ENCODE results near the gene KHDRBS1. TPM values are rescaled to one million over a fixed set of nuclear protein-coding genes. Genes with fewer than 3 reads are reported as not detected.

Gene KHDRBS1
- total and polyA plus RNA-seq, 2 of the 13 experiments (the other 11 are each of a cell fraction or from before 2014, with no cell fraction given) = 25.1 to 39.0 TPM

DNA sequence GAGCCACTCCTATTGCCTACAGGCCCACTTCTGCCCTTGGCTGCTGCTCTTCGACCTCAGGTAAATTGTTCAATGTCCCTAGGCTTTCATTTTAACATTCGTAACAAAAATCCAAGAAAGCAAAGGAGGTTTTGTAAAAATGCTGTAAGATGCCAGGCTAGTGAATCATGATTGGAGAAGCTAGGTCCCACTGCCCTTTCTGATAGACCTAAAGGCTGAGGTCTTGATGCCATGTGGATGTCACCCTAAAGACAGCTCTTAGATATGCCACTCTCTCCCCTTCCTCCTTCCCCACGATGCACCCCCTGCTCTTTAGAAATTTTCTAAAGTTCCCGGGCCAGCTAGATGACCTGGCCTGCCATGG lies 49.2 kb downstream of the KHDRBS1 start (continued):
- TF ChIP-seq, protein P1, sequence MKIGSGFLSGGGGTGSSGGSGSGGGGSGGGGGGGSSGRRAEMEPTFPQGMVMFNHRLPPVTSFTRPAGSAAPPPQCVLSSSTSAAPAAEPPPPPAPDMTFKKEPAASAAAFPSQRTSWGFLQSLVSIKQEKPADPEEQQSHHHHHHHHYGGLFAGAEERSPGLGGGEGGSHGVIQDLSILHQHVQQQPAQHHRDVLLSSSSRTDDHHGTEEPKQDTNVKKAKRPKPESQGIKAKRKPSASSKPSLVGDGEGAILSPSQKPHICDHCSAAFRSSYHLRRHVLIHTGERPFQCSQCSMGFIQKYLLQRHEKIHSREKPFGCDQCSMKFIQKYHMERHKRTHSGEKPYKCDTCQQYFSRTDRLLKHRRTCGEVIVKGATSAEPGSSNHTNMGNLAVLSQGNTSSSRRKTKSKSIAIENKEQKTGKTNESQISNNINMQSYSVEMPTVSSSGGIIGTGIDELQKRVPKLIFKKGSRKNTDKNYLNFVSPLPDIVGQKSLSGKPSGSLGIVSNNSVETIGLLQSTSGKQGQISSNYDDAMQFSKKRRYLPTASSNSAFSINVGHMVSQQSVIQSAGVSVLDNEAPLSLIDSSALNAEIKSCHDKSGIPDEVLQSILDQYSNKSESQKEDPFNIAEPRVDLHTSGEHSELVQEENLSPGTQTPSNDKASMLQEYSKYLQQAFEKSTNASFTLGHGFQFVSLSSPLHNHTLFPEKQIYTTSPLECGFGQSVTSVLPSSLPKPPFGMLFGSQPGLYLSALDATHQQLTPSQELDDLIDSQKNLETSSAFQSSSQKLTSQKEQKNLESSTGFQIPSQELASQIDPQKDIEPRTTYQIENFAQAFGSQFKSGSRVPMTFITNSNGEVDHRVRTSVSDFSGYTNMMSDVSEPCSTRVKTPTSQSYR (CRISPR knock-in tag; IDR thresholded peaks at IDR 0.05; ENCODE audit: borderline replicate concordance) = no peak
- TF ChIP-seq, protein P2, sequence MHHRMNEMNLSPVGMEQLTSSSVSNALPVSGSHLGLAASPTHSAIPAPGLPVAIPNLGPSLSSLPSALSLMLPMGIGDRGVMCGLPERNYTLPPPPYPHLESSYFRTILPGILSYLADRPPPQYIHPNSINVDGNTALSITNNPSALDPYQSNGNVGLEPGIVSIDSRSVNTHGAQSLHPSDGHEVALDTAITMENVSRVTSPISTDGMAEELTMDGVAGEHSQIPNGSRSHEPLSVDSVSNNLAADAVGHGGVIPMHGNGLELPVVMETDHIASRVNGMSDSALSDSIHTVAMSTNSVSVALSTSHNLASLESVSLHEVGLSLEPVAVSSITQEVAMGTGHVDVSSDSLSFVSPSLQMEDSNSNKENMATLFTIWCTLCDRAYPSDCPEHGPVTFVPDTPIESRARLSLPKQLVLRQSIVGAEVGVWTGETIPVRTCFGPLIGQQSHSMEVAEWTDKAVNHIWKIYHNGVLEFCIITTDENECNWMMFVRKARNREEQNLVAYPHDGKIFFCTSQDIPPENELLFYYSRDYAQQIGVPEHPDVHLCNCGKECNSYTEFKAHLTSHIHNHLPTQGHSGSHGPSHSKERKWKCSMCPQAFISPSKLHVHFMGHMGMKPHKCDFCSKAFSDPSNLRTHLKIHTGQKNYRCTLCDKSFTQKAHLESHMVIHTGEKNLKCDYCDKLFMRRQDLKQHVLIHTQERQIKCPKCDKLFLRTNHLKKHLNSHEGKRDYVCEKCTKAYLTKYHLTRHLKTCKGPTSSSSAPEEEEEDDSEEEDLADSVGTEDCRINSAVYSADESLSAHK (CRISPR knock-in tag; IDR thresholded peaks at IDR 0.05; ENCODE audit: borderline replicate concordance) = no peak
- TF ChIP-seq ISX (CRISPR knock-in tag; conservative IDR thresholded peaks at IDR 0.05) = no peak

DNA sequence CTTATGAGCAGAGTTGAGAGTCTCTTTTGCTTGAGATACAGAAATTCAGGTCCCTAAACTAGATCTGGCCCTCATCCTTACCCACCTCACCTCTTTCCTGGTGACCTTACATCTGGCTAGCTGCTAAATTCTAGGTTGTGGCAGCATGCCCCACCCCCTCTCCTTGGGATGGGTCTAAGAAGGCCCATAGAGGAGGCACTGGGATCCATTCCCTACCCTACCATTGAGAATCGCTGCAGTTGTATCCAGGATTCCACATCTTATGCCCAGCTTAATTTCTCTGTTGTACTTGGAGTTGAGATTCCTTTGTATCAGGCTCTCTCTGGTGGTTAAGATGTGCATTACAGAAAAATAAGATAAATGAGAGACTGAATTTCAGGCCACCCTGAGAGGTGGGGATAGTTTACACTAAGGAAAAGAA lies 49.6 kb downstream of the KHDRBS1 start:
- Histone ChIP-seq H3K36me3 (replicated peaks in 1 of 2; ENCODE audit: control insufficient read depth in 1 of 2, insufficient read depth in 2 of 2, low read length in 2 of 2) (peaks cover 7 to 32% of the 10 kb centered on the region in 2 experiments), H3K4me3 (replicated peaks in 1 of 3; ENCODE audit: insufficient read depth in 1 of 3, low read depth in 2 of 3, low read length in 3 of 3) (no peak overlapping the region), H3K4me1 (ENCODE audit: insufficient read depth, low read length) (peaks cover 13% of the 10 kb centered on the region), H3K4me2 (ENCODE audit: low read depth, low read length) (no peak overlapping the region), H3K79me2 (ENCODE audit: insufficient read depth, low read length) (no peaks in the 10 kb centered on the region), H4K20me1 (ENCODE audit: insufficient read depth, low read length) (no peaks in the 10 kb centered on the region), H3K27me3 (ENCODE audit: control insufficient read depth in 1 of 2, insufficient read depth in 2 of 2, low read length in 2 of 2) (no peaks in the 10 kb centered on the region), H3K9ac (ENCODE audit: insufficient read depth, low read depth, low read length) (no peak overlapping the region), H3K9me3 (ENCODE audit: low read length) (no peaks in the 10 kb centered on the region), H2AFZ (ENCODE audit: low read length) (no peak overlapping the region), H3K27ac (ENCODE audit: extremely low read length, insufficient read depth, low read length) (no peak overlapping the region)
- in situ Hi-C loops (cut with HindIII; ENCODE audit: extremely low pct_ligation_motif_present, low pct_unique_long_range_greater_than_20kb) (no loop called here), intact Hi-C loops (cut with micrococcal nuclease; ENCODE audit: unreplicated experiment) (no loop called here)
- FAIRE-seq = peak; percentile 52
- ATAC-seq = peak; percentile 61
- WGBS (ENCODE audit: low lambda C conversion rate) = 77% methylated on average over 1 of the region's 1 CpG
- no TSS peak for BruUV-seq (replicated peaks)
- peak; percentile 37 for DNase-seq (ENCODE audit: low spot score)
- CTCF ChIA-PET (ENCODE audit: low intra/inter-chr PET ratio, low total read pairs) = interaction anchor here (1.2 kb wide), 1 partner anchor 85 kb away, joined by 3 read pairs; no protein-coding TSS in a partner anchor
- POLR2A ChIA-PET = interaction anchor here (1.5 to 4.4 kb wide), 3 partner anchors 10 to 45 kb away, joined by 3 to 25 read pairs (median 6); partner anchors contain the start of genes KPNA6 and TMEM39B
- TF ChIP-seq RBM22 (optimal IDR thresholded peaks at IDR 0.05; ENCODE audit: low read length) (peak; percentile 82), RCOR2 (CRISPR knock-in tag; IDR thresholded peaks at IDR 0.05) (no peak), STAG1 (CRISPR knock-in tag; IDR thresholded peaks at IDR 0.05) (peak; percentile 53), ZFX (CRISPR knock-in tag; IDR thresholded peaks at IDR 0.05; ENCODE audit: low read depth) (no peak), ZNF557 (CRISPR knock-in tag; IDR thresholded peaks at IDR 0.05) (no peak)
- TF ChIP-seq, protein P3, sequence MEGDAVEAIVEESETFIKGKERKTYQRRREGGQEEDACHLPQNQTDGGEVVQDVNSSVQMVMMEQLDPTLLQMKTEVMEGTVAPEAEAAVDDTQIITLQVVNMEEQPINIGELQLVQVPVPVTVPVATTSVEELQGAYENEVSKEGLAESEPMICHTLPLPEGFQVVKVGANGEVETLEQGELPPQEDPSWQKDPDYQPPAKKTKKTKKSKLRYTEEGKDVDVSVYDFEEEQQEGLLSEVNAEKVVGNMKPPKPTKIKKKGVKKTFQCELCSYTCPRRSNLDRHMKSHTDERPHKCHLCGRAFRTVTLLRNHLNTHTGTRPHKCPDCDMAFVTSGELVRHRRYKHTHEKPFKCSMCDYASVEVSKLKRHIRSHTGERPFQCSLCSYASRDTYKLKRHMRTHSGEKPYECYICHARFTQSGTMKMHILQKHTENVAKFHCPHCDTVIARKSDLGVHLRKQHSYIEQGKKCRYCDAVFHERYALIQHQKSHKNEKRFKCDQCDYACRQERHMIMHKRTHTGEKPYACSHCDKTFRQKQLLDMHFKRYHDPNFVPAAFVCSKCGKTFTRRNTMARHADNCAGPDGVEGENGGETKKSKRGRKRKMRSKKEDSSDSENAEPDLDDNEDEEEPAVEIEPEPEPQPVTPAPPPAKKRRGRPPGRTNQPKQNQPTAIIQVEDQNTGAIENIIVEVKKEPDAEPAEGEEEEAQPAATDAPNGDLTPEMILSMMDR (CRISPR knock-in tag; IDR thresholded peaks at IDR 0.05) = peak; percentile 49
- TF ChIP-seq, protein P4, sequence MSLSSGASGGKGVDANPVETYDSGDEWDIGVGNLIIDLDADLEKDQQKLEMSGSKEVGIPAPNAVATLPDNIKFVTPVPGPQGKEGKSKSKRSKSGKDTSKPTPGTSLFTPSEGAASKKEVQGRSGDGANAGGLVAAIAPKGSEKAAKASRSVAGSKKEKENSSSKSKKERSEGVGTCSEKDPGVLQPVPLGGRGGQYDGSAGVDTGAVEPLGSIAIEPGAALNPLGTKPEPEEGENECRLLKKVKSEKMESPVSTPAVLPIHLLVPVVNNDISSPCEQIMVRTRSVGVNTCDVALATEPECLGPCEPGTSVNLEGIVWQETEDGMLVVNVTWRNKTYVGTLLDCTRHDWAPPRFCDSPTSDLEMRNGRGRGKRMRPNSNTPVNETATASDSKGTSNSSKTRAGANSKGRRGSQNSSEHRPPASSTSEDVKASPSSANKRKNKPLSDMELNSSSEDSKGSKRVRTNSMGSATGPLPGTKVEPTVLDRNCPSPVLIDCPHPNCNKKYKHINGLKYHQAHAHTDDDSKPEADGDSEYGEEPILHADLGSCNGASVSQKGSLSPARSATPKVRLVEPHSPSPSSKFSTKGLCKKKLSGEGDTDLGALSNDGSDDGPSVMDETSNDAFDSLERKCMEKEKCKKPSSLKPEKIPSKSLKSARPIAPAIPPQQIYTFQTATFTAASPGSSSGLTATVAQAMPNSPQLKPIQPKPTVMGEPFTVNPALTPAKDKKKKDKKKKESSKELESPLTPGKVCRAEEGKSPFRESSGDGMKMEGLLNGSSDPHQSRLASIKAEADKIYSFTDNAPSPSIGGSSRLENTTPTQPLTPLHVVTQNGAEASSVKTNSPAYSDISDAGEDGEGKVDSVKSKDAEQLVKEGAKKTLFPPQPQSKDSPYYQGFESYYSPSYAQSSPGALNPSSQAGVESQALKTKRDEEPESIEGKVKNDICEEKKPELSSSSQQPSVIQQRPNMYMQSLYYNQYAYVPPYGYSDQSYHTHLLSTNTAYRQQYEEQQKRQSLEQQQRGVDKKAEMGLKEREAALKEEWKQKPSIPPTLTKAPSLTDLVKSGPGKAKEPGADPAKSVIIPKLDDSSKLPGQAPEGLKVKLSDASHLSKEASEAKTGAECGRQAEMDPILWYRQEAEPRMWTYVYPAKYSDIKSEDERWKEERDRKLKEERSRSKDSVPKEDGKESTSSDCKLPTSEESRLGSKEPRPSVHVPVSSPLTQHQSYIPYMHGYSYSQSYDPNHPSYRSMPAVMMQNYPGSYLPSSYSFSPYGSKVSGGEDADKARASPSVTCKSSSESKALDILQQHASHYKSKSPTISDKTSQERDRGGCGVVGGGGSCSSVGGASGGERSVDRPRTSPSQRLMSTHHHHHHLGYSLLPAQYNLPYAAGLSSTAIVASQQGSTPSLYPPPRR (CRISPR knock-in tag; IDR thresholded peaks at IDR 0.05; ENCODE audit: borderline replicate concordance) = no peak
